Measurements from ENCODE around the gene ANKEF1. TPM values are rescaled to one million over a fixed set of nuclear protein-coding genes. Genes with fewer than 3 reads are reported as not detected.
"Not testable (repeated sequence)": the region's sequence is repeated elsewhere in the genome, so short reads cannot be mapped to it uniquely, and the experiment has no call there.

The ANKEF1 gene
- total RNA-seq, 1 experiment from 2014 or later: 8.3 TPM

- H3K4me1 Mint-ChIP-seq: peaks cover 5 to 6% of the 10 kb centered on the region in 2 experiments
- Histone ChIP-seq H3K4me2 (ENCODE audit: insufficient read depth, insufficient read length, low read length) (no peak overlapping the region), H2BK12ac (ENCODE audit: insufficient read length, low read depth, low read length) (no peak overlapping the region), H3K18ac (ENCODE audit: insufficient read length, low read depth, low read length) (no peak overlapping the region), H3K79me1 (ENCODE audit: insufficient read depth, low read depth, low read length, poor library complexity, severe bottlenecking) (no peaks in the 10 kb centered on the region), H4K8ac (replicated peaks; ENCODE audit: insufficient read length, low read depth, low read length) (no peak overlapping the region), H3K79me2 (ENCODE audit: insufficient read depth, low read length) (no peaks in the 10 kb centered on the region), H4K5ac (ENCODE audit: insufficient read length, low read depth, low read length) (no peak overlapping the region), H3K4me1 (ENCODE audit: insufficient read depth, low read length) (no peaks in the 10 kb centered on the region), H3K9me3 (ENCODE audit: control insufficient read depth, low read depth, low read length) (no peaks in the 10 kb centered on the region), H3K56ac (ENCODE audit: insufficient read length, low read depth, low read length) (no peak overlapping the region), H2BK120ac (ENCODE audit: low read depth, low read length, poor library complexity, severe bottlenecking) (no peak overlapping the region), H3K23ac (ENCODE audit: insufficient read length, low read depth, low read length) (no peak overlapping the region), H3K14ac (ENCODE audit: insufficient read depth, low read length) (no peak overlapping the region), H3K23me2 (ENCODE audit: insufficient read length, low read depth, low read length, poor library complexity, severe bottlenecking) (no peaks in the 10 kb centered on the region), H3K27me3 (ENCODE audit: insufficient read depth, low read length) (no peaks in the 10 kb centered on the region), H2BK20ac (ENCODE audit: low read depth, low read length, poor library complexity, severe bottlenecking) (no peak overlapping the region), H2BK15ac (ENCODE audit: low read depth, low read length) (no peak overlapping the region), H2BK5ac (ENCODE audit: insufficient read length, low read length) (no peak overlapping the region), H2AK5ac (ENCODE audit: insufficient read length, low read length) (no peak overlapping the region), H4K20me1 (ENCODE audit: control insufficient read depth, insufficient read depth, insufficient read length) (no peaks in the 10 kb centered on the region), H4K91ac (ENCODE audit: insufficient read length, low read depth, low read length) (no peak overlapping the region), H2AFZ (ENCODE audit: low read length) (no peak overlapping the region), H3K4ac (ENCODE audit: low read depth, low read length) (no peak overlapping the region), H3K27ac (ENCODE audit: insufficient read length, low read depth, low read length) (no peak overlapping the region), H3T11ph (ENCODE audit: low read length) (no peak overlapping the region), H3K9ac (ENCODE audit: extremely low read depth, insufficient read length, low read length) (no peak overlapping the region)
- TF ChIP-seq, protein P1, sequence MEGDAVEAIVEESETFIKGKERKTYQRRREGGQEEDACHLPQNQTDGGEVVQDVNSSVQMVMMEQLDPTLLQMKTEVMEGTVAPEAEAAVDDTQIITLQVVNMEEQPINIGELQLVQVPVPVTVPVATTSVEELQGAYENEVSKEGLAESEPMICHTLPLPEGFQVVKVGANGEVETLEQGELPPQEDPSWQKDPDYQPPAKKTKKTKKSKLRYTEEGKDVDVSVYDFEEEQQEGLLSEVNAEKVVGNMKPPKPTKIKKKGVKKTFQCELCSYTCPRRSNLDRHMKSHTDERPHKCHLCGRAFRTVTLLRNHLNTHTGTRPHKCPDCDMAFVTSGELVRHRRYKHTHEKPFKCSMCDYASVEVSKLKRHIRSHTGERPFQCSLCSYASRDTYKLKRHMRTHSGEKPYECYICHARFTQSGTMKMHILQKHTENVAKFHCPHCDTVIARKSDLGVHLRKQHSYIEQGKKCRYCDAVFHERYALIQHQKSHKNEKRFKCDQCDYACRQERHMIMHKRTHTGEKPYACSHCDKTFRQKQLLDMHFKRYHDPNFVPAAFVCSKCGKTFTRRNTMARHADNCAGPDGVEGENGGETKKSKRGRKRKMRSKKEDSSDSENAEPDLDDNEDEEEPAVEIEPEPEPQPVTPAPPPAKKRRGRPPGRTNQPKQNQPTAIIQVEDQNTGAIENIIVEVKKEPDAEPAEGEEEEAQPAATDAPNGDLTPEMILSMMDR (conservative IDR thresholded peaks at IDR 0.05): no peak
- peaks cover 14% of the 10 kb centered on the region for H3K27me3 Mint-ChIP-seq (ENCODE audit: low read depth)
- no peak for DNase-seq
- no peak overlapping the region for H3K4me3 Mint-ChIP-seq
- no CpG with 5 or more reads among the region's 5 CpGs for WGBS (ENCODE audit: extremely low coverage, insufficient read length, low lambda C conversion rate)
- H3K27ac Mint-ChIP-seq: no peak overlapping the region
- H3K36me3 Mint-ChIP-seq (ENCODE audit: insufficient read depth in 1 of 3, low read depth in 3 of 3): peaks cover 0 to 8% (median 0%) of the 10 kb centered on the region in 3 experiments; a peak in 1 of 7 replicates
- peaks cover 2 to 3% of the 10 kb centered on the region in 2 experiments; a peak in 2 of 5 replicates for H3K9me3 Mint-ChIP-seq
These were observed 709 bp upstream of the ANKEF1 start for GRCh38 chr20:10033905-10034650.

DNA sequence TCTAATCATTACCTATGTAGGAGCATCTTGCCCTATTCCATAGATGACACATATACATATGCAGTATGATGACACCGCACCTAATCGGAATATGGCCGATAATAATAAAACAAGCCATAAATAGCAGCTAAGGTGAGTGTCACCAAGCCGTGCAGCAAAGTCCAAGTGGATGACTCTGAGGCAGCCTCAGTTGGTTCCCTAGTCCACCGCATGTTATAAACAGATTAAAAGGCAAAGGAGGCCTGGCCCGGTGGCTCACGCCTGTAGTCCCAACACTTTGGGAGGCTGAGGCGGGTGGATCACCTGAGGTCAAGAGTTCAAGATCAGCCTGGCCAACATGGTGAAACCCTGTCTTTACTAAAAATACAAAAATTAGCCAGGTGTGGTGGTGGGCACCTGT, 1.5 kb downstream of the ANKEF1 start:
- H4K5ac ChIP-seq (ENCODE audit: insufficient read length, low read depth, low read length); H3K23me2 ChIP-seq (ENCODE audit: insufficient read length, low read depth, low read length, poor library complexity, severe bottlenecking); H2BK20ac ChIP-seq (ENCODE audit: low read depth, low read length, poor library complexity, severe bottlenecking); H2BK5ac ChIP-seq (ENCODE audit: insufficient read length, low read length); H3K4me2 ChIP-seq (ENCODE audit: insufficient read depth, insufficient read length, low read length); H3K27ac Mint-ChIP-seq; H3K4me3 Mint-ChIP-seq; H4K91ac ChIP-seq (ENCODE audit: insufficient read length, low read depth, low read length); H3K9ac ChIP-seq (ENCODE audit: extremely low read depth, insufficient read length, low read length); H3K79me1 ChIP-seq (ENCODE audit: insufficient read depth, low read depth, low read length, poor library complexity, severe bottlenecking); H3K14ac ChIP-seq (ENCODE audit: insufficient read depth, low read length); H3K23ac ChIP-seq (ENCODE audit: insufficient read length, low read depth, low read length); H3K27me3 ChIP-seq (ENCODE audit: insufficient read depth, low read length); H4K20me1 ChIP-seq (ENCODE audit: control insufficient read depth, insufficient read depth, insufficient read length); H3K4me1 Mint-ChIP-seq; H3T11ph ChIP-seq (ENCODE audit: low read length); H3K27ac ChIP-seq (ENCODE audit: insufficient read length, low read depth, low read length); H3K79me2 ChIP-seq (ENCODE audit: insufficient read depth, low read length); H2BK120ac ChIP-seq (ENCODE audit: low read depth, low read length, poor library complexity, severe bottlenecking); H2AFZ ChIP-seq (ENCODE audit: low read length); H4K8ac ChIP-seq (replicated peaks; ENCODE audit: insufficient read length, low read depth, low read length); H2AK5ac ChIP-seq (ENCODE audit: insufficient read length, low read length); H3K9me3 ChIP-seq (ENCODE audit: control insufficient read depth, low read depth, low read length); H2BK15ac ChIP-seq (ENCODE audit: low read depth, low read length); H3K9me3 Mint-ChIP-seq; DNase-seq; H3K4me1 ChIP-seq (ENCODE audit: insufficient read depth, low read length); H2BK12ac ChIP-seq (ENCODE audit: insufficient read length, low read depth, low read length); H3K4ac ChIP-seq (ENCODE audit: low read depth, low read length); H3K18ac ChIP-seq (ENCODE audit: insufficient read length, low read depth, low read length); H3K56ac ChIP-seq (ENCODE audit: insufficient read length, low read depth, low read length): not testable (repeated sequence)
- Mint-ChIP-seq H3K27me3 (ENCODE audit: low read depth) (peaks cover 14% of the 10 kb centered on the region), H3K36me3 (ENCODE audit: insufficient read depth in 1 of 3, low read depth in 3 of 3) (peaks cover 0 to 10% (median 0%) of the 10 kb centered on the region in 3 experiments; a peak in 1 of 7 replicates)
- no CpG with 5 or more reads among the region's 8 CpGs for WGBS (ENCODE audit: extremely low coverage, insufficient read length, low lambda C conversion rate)

Measured in H9 (cell line).